Fibroblast of the aortic adventitia (primary cell): ENCODE results near the gene DHRSX. TPM values are rescaled to one million over a fixed set of nuclear protein-coding genes. Genes with fewer than 3 reads are reported as not detected.
A peak's percentile ranks its signal among the peaks of the same experiment; 100 is the strongest.
"Not testable (repeated sequence)": the region's sequence is repeated elsewhere in the genome, so short reads cannot be mapped to it uniquely, and the experiment has no call there.

Experiments used
- DNase-seq: peaks from one replicate; pipeline ENCODE4 v3.0.0-alpha.2; 2010; ENCODE audit warnings: low read depth
- H3K4me3 ChIP-seq: 2 replicates; pipeline ENCODE4 v1.5.1; 2011; ENCODE audit warnings: low read depth, mild to moderate bottlenecking, control low read depth, low read length, moderate library complexity
- CTCF ChIP-seq: IDR thresholded peaks from 2 replicates; pipeline ENCODE4 v1.5.1; 2011; ENCODE audit warnings: mild to moderate bottlenecking, low read length, control low read depth, inconsistent platforms; ENCODE audit not compliant: insufficient read depth
- total RNA-seq: library from RNA; depleted of rRNA; stranded (reverse); fragments of >200 nt; gene quantifications from 2 replicates; pipeline ENCODE4 v1.2.3, GENCODE V29; 2012; ENCODE audit warnings: low replicate concordance

The DHRSX gene
- total RNA-seq, 1 donor = 17.5 TPM

GRCh38 chrX:2351321-2351720 lies 149.5 kb downstream of the DHRSX start:
- no peak for TF ChIP-seq CTCF
- H3K4me3 ChIP-seq = no peak overlapping the region
- peak; percentile 68 for DNase-seq

GRCh38 chrX:2350703-2351102 lies 150.1 kb downstream of the DHRSX start:
- H3K4me3 ChIP-seq, DNase-seq: not testable (repeated sequence)

GRCh38 chrX:2350036-2350435 lies 150.7 kb downstream of the DHRSX start:
- H3K4me3 ChIP-seq, DNase-seq: not testable (repeated sequence)

GRCh38 chrX:2348211-2348610 lies 152.6 kb downstream of the DHRSX start:
- TF ChIP-seq CTCF = no peak
- H3K4me3 ChIP-seq = no peak overlapping the region
- DNase-seq = no peak

GRCh38 chrX:2346158-2346557 lies 154.6 kb downstream of the DHRSX start:
- H3K4me3 ChIP-seq = no peak overlapping the region
- no peak for TF ChIP-seq CTCF
- no peak for DNase-seq

- DNase-seq = no peak
- H3K4me3 ChIP-seq = no peak overlapping the region
- TF ChIP-seq CTCF = no peak
Measured at GRCh38 chrX:2345562-2345961, 155.2 kb downstream of the DHRSX start.

GRCh38 chrX:2343413-2343812 lies 157.4 kb downstream of the DHRSX start:
- H3K4me3 ChIP-seq = no peak overlapping the region
- TF ChIP-seq CTCF = no peak
- DNase-seq = no peak

GRCh38 chrX:2342874-2343273 lies 157.9 kb downstream of the DHRSX start:
- DNase-seq = peak; percentile 83
- no peak for TF ChIP-seq CTCF
- H3K4me3 ChIP-seq = no peak overlapping the region
